Vagina (tissue), 2 donors: ENCODE data around the gene SYTL3. TPM values are rescaled to one million over a fixed set of nuclear protein-coding genes. Genes with fewer than 3 reads are reported as not detected.

Source experiments
- DNase-seq, 2 donors: peaks; one replicate each; pipeline ENCODE4 v3.0.0-alpha.2; 2017; ENCODE audit errors: extremely low spot score in 2 of 2
- H3K27ac ChIP-seq: fragments of 200-600 bp; sonication (generic); one replicate; pipeline ENCODE4 v1.5.1; 2019
- H3K27me3 ChIP-seq: fragments of 200-600 bp; sonication (generic); one replicate; pipeline ENCODE4 v1.5.1; 2019
- H3K36me3 ChIP-seq, 2 donors: fragments of 200-600 bp; sonication (generic); one replicate each; pipeline ENCODE4 v1.5.1; 2017 to 2019
- H3K4me1 ChIP-seq: fragments of 200-600 bp; sonication (generic); one replicate; pipeline ENCODE4 v1.5.1; 2019
- H3K4me3 ChIP-seq, 2 donors: fragments of 200-600 bp; sonication (generic); 1 replicate in 1 of 2; 2 replicates in 1 of 2; pipeline ENCODE4 v1.5.1; 2016 to 2019
- H3K9me3 ChIP-seq: fragments of 200-600 bp; sonication (generic); one replicate; pipeline ENCODE4 v1.5.1; 2019
- POLR2A ChIP-seq, 2 donors: fragments of 450-650 bp; IDR thresholded peaks; one replicate each; pipeline ENCODE4 v1.6.1; 2017; ENCODE audit warnings: antibody characterized with exemption in 2 of 2, mild to moderate bottlenecking in 2 of 2, moderate library complexity in 2 of 2
- POLR2AphosphoS5 ChIP-seq, 2 donors: sonication (generic); formaldehyde crosslinking; IDR thresholded peaks; one replicate each; pipeline ENCODE4 v1.9.0; 2017; ENCODE audit warnings: antibody characterized with exemption in 2 of 2, mild to moderate bottlenecking in 2 of 2, low read depth in 1 of 2; ENCODE audit not compliant: insufficient read depth in 1 of 2
- intact Hi-C: fragments of 100-400 bp; cut with DNase I; formaldehyde crosslinking; loops from one replicate; pipeline ENCODE4 v1.15.1; 2023
- total RNA-seq: library from RNA; depleted of rRNA; stranded (reverse); fragments of >200 nt; gene quantifications from one replicate; pipeline ENCODE4 v1.2.3, GENCODE V29; 2016
- TF ChIP-seq, protein P1 (sequence below), 3 experiments: fragments of 450-650 bp in 2 of 3; fragments of 200-600 bp in 1 of 3; sonication (generic) in 1 of 3; IDR thresholded peaks; one replicate each; pipeline ENCODE4 v1.5.1; 2017 to 2019; ENCODE audit warnings: antibody characterized with exemption in 3 of 3, mild to moderate bottlenecking in 2 of 3, moderate library complexity in 2 of 3

Gene SYTL3
- total RNA-seq, 1 donor from 2014 or later = 10.8 TPM

DNA sequence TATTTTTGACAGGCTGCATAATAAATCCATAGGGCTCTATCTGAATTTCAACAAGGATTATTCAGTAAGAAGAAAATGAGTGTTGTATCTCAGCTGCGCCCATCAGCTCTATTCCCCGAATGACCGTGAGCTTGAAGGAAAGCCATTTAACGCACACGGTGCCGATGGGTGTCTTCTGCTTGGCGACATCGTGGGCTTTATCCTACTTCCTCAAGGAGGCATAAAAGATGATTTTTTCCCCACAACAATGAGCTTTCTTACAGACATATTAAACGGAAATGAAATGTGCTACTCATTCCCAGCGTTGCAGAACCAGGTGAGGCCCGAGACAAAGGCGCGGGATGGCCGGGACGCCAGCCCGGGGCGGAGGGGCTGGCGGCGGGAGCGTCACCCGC, 6.0 kb upstream of the SYTL3 start:
- peak overlapping the region; percentile 64 to 79 for H3K4me3 ChIP-seq
- peaks cover 52% of the 10 kb centered on the region for H3K4me1 ChIP-seq
- H3K27ac ChIP-seq = peak overlapping the region; percentile 93
- H3K27me3 ChIP-seq = no peaks in the 10 kb centered on the region
- no peaks in the 10 kb centered on the region for H3K9me3 ChIP-seq
- TF ChIP-seq POLR2AphosphoS5 (IDR thresholded peaks at IDR 0.05; ENCODE audit: insufficient read depth in 1 of 2, low read depth in 1 of 2) = no peak
- TF ChIP-seq POLR2A (IDR thresholded peaks at IDR 0.05) = no peak
- intact Hi-C loops = no loop called here
- peaks cover 0 to 8% of the 10 kb centered on the region in 2 donors for H3K36me3 ChIP-seq
- DNase-seq = peak in 1 of 2 donors; percentile 78

DNA sequence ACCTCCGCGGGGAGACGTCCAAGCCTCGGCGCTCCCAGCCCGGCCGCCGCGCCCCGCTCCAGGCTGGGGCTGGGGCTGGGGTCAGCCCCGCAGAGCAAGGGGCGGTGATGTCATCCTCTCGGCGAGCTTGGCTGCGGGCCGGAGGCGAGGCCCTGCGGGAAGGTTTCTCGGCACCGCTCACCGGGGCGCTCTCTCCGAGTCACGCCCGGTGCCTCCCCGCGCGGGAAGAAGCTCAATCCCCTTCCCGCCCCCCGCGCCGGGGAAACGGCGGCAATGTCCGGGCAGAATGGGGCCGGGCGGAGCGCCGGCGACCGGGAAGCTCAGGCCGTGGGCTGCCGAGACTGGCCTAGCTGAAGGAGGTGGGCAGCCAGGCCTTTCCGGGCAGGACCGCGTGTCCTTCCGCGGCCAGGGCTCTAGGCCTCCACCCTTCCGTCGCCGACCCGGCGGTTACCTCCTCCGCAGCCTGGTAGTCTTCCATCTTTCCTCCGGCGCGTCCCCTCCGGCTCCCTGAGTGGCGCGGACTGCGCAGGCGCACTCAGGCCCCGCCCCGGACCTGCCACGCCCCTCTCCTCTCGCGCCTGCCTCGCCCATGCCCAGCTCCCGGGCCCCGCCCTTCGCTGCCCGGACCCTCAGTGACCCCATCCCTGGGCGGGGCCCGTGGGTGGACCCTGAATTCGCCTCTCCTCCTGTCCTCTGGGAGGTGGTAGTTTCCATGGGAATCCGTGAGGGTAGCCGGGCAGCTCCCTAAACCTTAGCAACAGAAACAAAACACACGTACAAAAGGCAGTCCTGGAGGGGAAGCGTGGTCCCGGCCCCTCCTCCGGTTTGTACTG, 5.4 kb upstream of the SYTL3 start, which contains the start of gene DYNLT1:
Gene DYNLT1, minus strand, starts transcription at position 513 of the 833 bp plus-strand sequence. Its CDS starts 35 bp downstream, at position 478.
- H3K4me1 ChIP-seq = peaks cover 50% of the 10 kb centered on the region
- intact Hi-C loops = no loop called here
- peak within 1 kb of the TSS; percentile 64 to 79 for H3K4me3 ChIP-seq
- H3K27me3 ChIP-seq = no peaks in the 10 kb centered on the region
- TF ChIP-seq POLR2AphosphoS5 (IDR thresholded peaks at IDR 0.05; ENCODE audit: insufficient read depth in 1 of 2, low read depth in 1 of 2) = peak; percentile 64 to 100
- TF ChIP-seq POLR2A (IDR thresholded peaks at IDR 0.05) = peak; percentile 26 to 97
- TF ChIP-seq, protein P1, sequence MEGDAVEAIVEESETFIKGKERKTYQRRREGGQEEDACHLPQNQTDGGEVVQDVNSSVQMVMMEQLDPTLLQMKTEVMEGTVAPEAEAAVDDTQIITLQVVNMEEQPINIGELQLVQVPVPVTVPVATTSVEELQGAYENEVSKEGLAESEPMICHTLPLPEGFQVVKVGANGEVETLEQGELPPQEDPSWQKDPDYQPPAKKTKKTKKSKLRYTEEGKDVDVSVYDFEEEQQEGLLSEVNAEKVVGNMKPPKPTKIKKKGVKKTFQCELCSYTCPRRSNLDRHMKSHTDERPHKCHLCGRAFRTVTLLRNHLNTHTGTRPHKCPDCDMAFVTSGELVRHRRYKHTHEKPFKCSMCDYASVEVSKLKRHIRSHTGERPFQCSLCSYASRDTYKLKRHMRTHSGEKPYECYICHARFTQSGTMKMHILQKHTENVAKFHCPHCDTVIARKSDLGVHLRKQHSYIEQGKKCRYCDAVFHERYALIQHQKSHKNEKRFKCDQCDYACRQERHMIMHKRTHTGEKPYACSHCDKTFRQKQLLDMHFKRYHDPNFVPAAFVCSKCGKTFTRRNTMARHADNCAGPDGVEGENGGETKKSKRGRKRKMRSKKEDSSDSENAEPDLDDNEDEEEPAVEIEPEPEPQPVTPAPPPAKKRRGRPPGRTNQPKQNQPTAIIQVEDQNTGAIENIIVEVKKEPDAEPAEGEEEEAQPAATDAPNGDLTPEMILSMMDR (IDR thresholded peaks at IDR 0.05) = peak in 1 of 3 experiments; percentile 5
- no peaks in the 10 kb centered on the region for H3K9me3 ChIP-seq
- peaks cover 0 to 8% of the 10 kb centered on the region in 2 donors for H3K36me3 ChIP-seq
- peak in 1 of 2 donors; percentile 94 for DNase-seq
- H3K27ac ChIP-seq = peak within 1 kb of the TSS; percentile 93

DNA sequence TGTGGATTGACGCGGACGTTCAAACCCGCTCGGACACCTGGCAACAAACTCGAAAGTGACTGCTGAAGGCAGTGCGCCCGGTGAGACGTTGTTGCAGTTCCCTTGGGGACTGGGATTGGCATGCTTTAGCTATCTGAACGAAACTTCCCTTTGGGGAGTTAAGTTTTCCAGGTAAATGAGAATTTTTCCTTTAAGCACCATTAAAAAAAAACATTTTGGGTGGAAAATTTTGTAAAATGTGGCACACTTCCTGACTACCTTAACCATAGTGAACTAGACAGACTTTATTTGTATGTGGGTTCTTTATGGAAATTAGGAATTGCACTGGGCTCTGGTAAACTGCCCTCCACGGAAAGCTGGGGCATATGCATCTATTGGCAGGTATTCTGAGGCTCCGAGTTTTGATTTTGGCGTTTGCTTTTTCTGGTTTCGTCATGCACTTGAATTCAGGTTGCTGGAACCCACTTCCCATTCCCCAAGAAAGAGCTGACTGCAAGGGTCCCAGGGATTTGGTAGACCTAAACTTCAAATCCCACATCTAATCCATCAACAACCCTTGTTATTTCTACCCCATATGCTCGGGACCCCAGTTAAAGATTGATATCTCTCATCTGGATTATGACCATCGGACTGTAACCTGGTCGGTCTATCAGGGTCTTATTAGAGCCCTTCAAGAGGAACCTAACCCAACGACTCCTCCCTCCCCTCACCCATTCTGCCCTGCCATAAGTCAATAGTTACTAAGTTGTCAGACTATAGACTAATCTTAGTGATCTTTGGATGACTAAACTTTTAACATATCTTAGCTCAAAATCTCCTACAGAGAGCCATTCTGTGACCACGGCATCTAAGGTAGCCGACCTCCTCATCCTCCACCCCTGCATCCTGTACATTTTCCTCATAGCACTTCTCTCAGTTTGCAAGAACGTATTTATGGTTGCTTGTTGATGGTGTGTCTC, 4.5 kb upstream of the SYTL3 start:
- H3K27me3 ChIP-seq = no peaks in the 10 kb centered on the region
- TF ChIP-seq POLR2AphosphoS5 (IDR thresholded peaks at IDR 0.05; ENCODE audit: insufficient read depth in 1 of 2, low read depth in 1 of 2) = no peak
- TF ChIP-seq, protein P1 (IDR thresholded peaks at IDR 0.05) = no peak
- no peak for TF ChIP-seq POLR2A (IDR thresholded peaks at IDR 0.05)
- peaks cover 0 to 7% of the 10 kb centered on the region in 2 donors for H3K36me3 ChIP-seq
- H3K4me1 ChIP-seq = peaks cover 41% of the 10 kb centered on the region
- intact Hi-C loops = no loop called here
- peak overlapping the region; percentile 64 to 79 for H3K4me3 ChIP-seq
- peak in 1 of 2 donors; percentile 85 for DNase-seq
- no peaks in the 10 kb centered on the region for H3K9me3 ChIP-seq
- peak overlapping the region; percentile 93 for H3K27ac ChIP-seq

DNA sequence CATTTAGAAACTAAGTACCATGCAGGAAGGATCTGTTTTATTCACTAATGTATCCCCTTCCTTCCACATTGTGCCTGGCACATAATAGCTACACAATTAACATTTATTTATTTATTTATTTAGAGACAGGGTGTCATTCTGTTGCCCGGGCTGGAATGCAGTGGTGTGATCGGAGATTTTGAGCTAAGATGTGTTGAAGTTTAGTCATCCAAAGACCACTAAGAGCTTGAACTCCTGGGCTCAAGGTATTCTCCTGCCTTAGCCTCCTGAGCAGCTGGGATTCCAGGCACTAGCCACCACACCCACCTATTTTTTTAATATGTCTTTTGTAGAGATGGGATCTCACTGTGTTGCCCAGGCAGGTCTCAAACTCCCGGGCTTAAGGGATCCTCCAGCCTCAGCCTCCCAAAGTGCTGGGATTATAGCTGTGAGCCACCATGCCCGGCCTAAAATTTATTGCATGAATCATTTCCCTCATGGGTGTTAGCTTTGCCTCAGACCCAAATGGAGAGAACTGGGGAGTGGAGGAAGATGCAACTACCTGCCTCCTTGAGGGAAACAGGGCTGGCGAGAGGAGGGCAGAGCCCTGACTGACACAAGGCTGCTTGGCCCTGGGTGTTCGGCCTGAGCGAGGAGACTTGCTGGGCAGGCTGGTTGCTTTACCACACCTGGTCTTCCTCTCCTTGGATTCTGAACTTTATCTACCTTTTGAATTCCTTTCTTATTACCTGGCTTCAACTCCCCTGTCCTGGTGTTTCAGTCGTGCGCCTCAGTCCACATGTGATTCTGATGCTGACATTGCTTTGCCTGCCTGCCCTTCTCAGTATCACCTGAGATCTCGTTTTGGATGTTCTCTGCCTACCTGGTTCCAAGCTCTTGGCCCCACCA, 3.6 kb upstream of the SYTL3 start:
- Histone ChIP-seq H3K36me3 (no peaks in the 10 kb centered on the region), H3K4me1 (peaks cover 32% of the 10 kb centered on the region), H3K27me3 (no peaks in the 10 kb centered on the region), H3K27ac (no peak overlapping the region), H3K9me3 (no peaks in the 10 kb centered on the region), H3K4me3 (no peak overlapping the region)
- TF ChIP-seq POLR2AphosphoS5 (IDR thresholded peaks at IDR 0.05; ENCODE audit: insufficient read depth in 1 of 2, low read depth in 1 of 2) = no peak
- TF ChIP-seq, protein P1 (IDR thresholded peaks at IDR 0.05) = no peak
- TF ChIP-seq POLR2A (IDR thresholded peaks at IDR 0.05) = no peak
- intact Hi-C loops = no loop called here
- peak in 1 of 2 donors; percentile 83 for DNase-seq
